HEK293 (cell line): Measurements from ENCODE around the gene CD5L.

Experiments
- CTCF ChIA-PET: fragments of 350-600 bp; formaldehyde crosslinking; extraction: SDS; loops from one replicate; lab custom pipeline; 2021; ENCODE audit warnings: antibody characterized with exemption; lab: Yijun Ruan, JAX
- POLR2A ChIA-PET: fragments of 300-600 bp; formaldehyde crosslinking; extraction: SDS; loops from one replicate; lab custom pipeline; 2020; ENCODE audit warnings: antibody characterized with exemption, inconsistent platforms; lab: Yijun Ruan, JAX
- H3K27ac ChIP-seq: fragments of 200-500 bp; sonication (Bioruptor generic); 2 replicates; pipeline ENCODE4 v1.5.1; 2014; ENCODE audit warnings: low read depth, low read length, control low read depth, inconsistent platforms; ENCODE audit errors: extremely low read depth
- H3K36me3 ChIP-seq, 2 experiments: fragments of 200-500 bp in 1 of 2; sonication (Bioruptor generic) in 1 of 2; 1 replicate in 1 of 2; 2 replicates in 1 of 2; pipeline ENCODE4 v1.5.1; 2014 to 2017; ENCODE audit warnings: inconsistent platforms in 2 of 2, low read length in 2 of 2; ENCODE audit not compliant: control insufficient read depth in 2 of 2, insufficient read depth in 1 of 2
- H3K4me1 ChIP-seq: fragments of 200-500 bp; sonication (Bioruptor generic); 2 replicates; pipeline ENCODE4 v1.5.1; 2014; ENCODE audit warnings: mild to moderate bottlenecking, low read length, inconsistent platforms; ENCODE audit not compliant: control insufficient read depth, insufficient read depth
- H3K4me3 ChIP-seq: 2 replicates; pipeline ENCODE4 v1.5.1; 2011; ENCODE audit warnings: low read depth, mild to moderate bottlenecking, control low read depth, low read length, moderate library complexity
- H3K9me3 ChIP-seq: fragments of 200-500 bp; sonication (Bioruptor generic); 2 replicates; pipeline ENCODE4 v1.5.1; 2014; ENCODE audit warnings: low read depth, low read length, inconsistent platforms; ENCODE audit not compliant: control insufficient read depth, insufficient read depth
- MYNN ChIP-seq: fragments of 450-650 bp; formaldehyde crosslinking; IDR thresholded peaks from 2 replicates; pipeline ENCODE4 v1.5.1; 2016; ENCODE audit warnings: missing biosample characterization, missing genetic modification characterization, borderline replicate concordance
- PRDM1 ChIP-seq: fragments of 450-650 bp; formaldehyde crosslinking; IDR thresholded peaks from 2 replicates; pipeline ENCODE4; 2016; ENCODE audit warnings: missing biosample characterization, missing genetic modification characterization
- PRDM4 ChIP-seq: fragments of 450-650 bp; formaldehyde crosslinking; IDR thresholded peaks from 2 replicates; pipeline ENCODE4 v1.5.1; 2017; ENCODE audit warnings: missing biosample characterization, missing genetic modification characterization
- YY1 ChIP-seq: fragments of 450-650 bp; formaldehyde crosslinking; IDR thresholded peaks from 2 replicates; pipeline ENCODE4 v1.5.1; 2018; ENCODE audit warnings: missing biosample characterization, missing genetic modification characterization
- ZBTB10 ChIP-seq: fragments of 450-650 bp; formaldehyde crosslinking; IDR thresholded peaks from 2 replicates; pipeline ENCODE4 v1.5.1; 2016; ENCODE audit warnings: missing biosample characterization, missing genetic modification characterization
- ZBTB7A ChIP-seq: fragments of 450-650 bp; formaldehyde crosslinking; IDR thresholded peaks from 2 replicates; pipeline ENCODE4 v1.5.1; 2016; ENCODE audit warnings: low read depth, missing biosample characterization, missing genetic modification characterization
- ZNF19 ChIP-seq: fragments of 450-650 bp; formaldehyde crosslinking; IDR thresholded peaks from 2 replicates; pipeline ENCODE4; 2016; ENCODE audit warnings: missing biosample characterization, missing genetic modification characterization, low read depth
- ZNF311 ChIP-seq: fragments of 450-650 bp; formaldehyde crosslinking; IDR thresholded peaks from 2 replicates; pipeline ENCODE4 v1.5.1; 2017; ENCODE audit warnings: missing biosample characterization, missing genetic modification characterization, borderline replicate concordance
- ZNF366 ChIP-seq: fragments of 450-650 bp; formaldehyde crosslinking; conservative IDR thresholded peaks from 2 replicates; pipeline ENCODE4 v1.5.1; 2016; ENCODE audit warnings: missing biosample characterization, missing genetic modification characterization
- ZNF473 ChIP-seq: fragments of 450-650 bp; formaldehyde crosslinking; IDR thresholded peaks from 2 replicates; pipeline ENCODE4 v1.5.1; 2017; ENCODE audit warnings: missing biosample characterization, missing genetic modification characterization
- ZNF513 ChIP-seq: fragments of 450-650 bp; IDR thresholded peaks from 2 replicates; pipeline ENCODE4 v1.5.1; 2018; ENCODE audit warnings: missing biosample characterization, missing genetic modification characterization
- ZNF558 ChIP-seq: fragments of 450-650 bp; formaldehyde crosslinking; IDR thresholded peaks from 2 replicates; pipeline ENCODE4 v1.5.1; 2016; ENCODE audit warnings: missing biosample characterization, missing genetic modification characterization
- ZSCAN18 ChIP-seq: fragments of 450-650 bp; formaldehyde crosslinking; IDR thresholded peaks from 2 replicates; pipeline ENCODE4 v1.5.1; 2016; ENCODE audit warnings: missing biosample characterization, missing genetic modification characterization
- ZSCAN4 ChIP-seq: fragments of 450-650 bp; formaldehyde crosslinking; IDR thresholded peaks from 2 replicates; pipeline ENCODE4 v1.5.1; 2017; ENCODE audit warnings: missing biosample characterization, missing genetic modification characterization

Gene CD5L

GRCh38 chr1:157803851-157804250 is 37.8 kb downstream of the CD5L start:
- no peak for TF ChIP-seq ZBTB10 (tag by site-specific recombination)
- no peak for TF ChIP-seq ZNF19 (tag by site-specific recombination)
- no peak for TF ChIP-seq ZSCAN18 (tag by site-specific recombination)
- no peak for TF ChIP-seq YY1 (tag by site-specific recombination)
- TF ChIP-seq ZSCAN4 (tag by site-specific recombination), result no peak
- TF ChIP-seq PRDM4 (tag by site-specific recombination), result no peak
- TF ChIP-seq ZNF513 (tag by site-specific recombination), result no peak
- TF ChIP-seq ZNF311, result no peak
- TF ChIP-seq ZNF473 (tag by site-specific recombination), result no peak
- TF ChIP-seq ZNF366 (tag by site-specific recombination), result no peak
- no peak for TF ChIP-seq MYNN (tag by site-specific recombination)
- no peaks in the 10 kb centered on the region for H3K9me3 ChIP-seq
- CTCF ChIA-PET, result interaction anchor here (0.6 kb wide), 1 partner anchor 103 kb away, joined by 3 read pairs; no protein-coding TSS in a partner anchor
- POLR2A ChIA-PET, result no interaction called here
- H3K36me3 ChIP-seq, result no peaks in the 10 kb centered on the region
- H3K4me3 ChIP-seq, result no peak overlapping the region
- no peak overlapping the region for H3K27ac ChIP-seq
- H3K4me1 ChIP-seq, result no peaks in the 10 kb centered on the region

- POLR2A ChIA-PET, result no interaction called here
Observed at GRCh38 chr1:157799996-157800395, 41.6 kb downstream of the CD5L start.

More at GRCh38 chr1:157799996-157800395, 41.6 kb downstream of the CD5L start:
- TF ChIP-seq ZNF558 (tag by site-specific recombination) (no peak), PRDM1 (tag by site-specific recombination) (no peak), ZBTB7A (tag by site-specific recombination) (no peak), PRDM4 (tag by site-specific recombination) (no peak)
- CTCF ChIA-PET, result no interaction called here
- H3K27ac ChIP-seq, result no peak overlapping the region
- no peaks in the 10 kb centered on the region for H3K9me3 ChIP-seq
- H3K4me1 ChIP-seq, result no peaks in the 10 kb centered on the region
- H3K4me3 ChIP-seq, result no peak overlapping the region
- H3K36me3 ChIP-seq, result no peaks in the 10 kb centered on the region
